Measurements from ENCODE around the gene ZNF526.

ZNF526 gene

GRCh38 chr19:42244347-42245220 is 24.5 kb downstream of the ZNF526 start:
- peaks cover 34% of the 10 kb centered on the region for H3K36me3 ChIP-seq
- no peaks in the 10 kb centered on the region for H3K27me3 ChIP-seq
- no peak for TF ChIP-seq Cebpa-rat (IDR thresholded peaks at IDR 0.05)
- peak overlapping the region; percentile 99 for H3K9ac ChIP-seq
- H3K4me3 ChIP-seq = peak overlapping the region; percentile 96
- peak overlapping the region; percentile 96 for H3K4me2 ChIP-seq
- no peaks in the 10 kb centered on the region for H3K9me3 ChIP-seq
- peak overlapping the region; percentile 94 for H3K27ac ChIP-seq
- H4K20me1 ChIP-seq = peaks cover 44% of the 10 kb centered on the region
- peaks cover 56% of the 10 kb centered on the region for H3K4me1 ChIP-seq

GRCh38 chr19:42245231-42245630 is 25.1 kb downstream of the ZNF526 start:
- H3K36me3 ChIP-seq = peaks cover 34% of the 10 kb centered on the region
- H3K9me3 ChIP-seq = no peaks in the 10 kb centered on the region
- TF ChIP-seq Cebpa-rat (IDR thresholded peaks at IDR 0.05) = no peak
- peaks cover 55% of the 10 kb centered on the region for H3K4me1 ChIP-seq
- H4K20me1 ChIP-seq = peaks cover 44% of the 10 kb centered on the region
- no peaks in the 10 kb centered on the region for H3K27me3 ChIP-seq
- H3K27ac ChIP-seq = peak overlapping the region; percentile 62
- H3K4me2 ChIP-seq = peak overlapping the region; percentile 96
- peak overlapping the region; percentile 59; the same call in 1 of the 2 replicates for H3K9ac ChIP-seq
- no peak overlapping the region for H3K4me3 ChIP-seq

- Histone ChIP-seq H3K27ac (peak overlapping the region; percentile 33; the same call in 1 of the 2 replicates), H3K4me1 (peaks cover 55% of the 10 kb centered on the region), H4K20me1 (peaks cover 41% of the 10 kb centered on the region), H3K4me2 (peak overlapping the region; percentile 96), H3K9me3 (no peaks in the 10 kb centered on the region), H3K36me3 (peaks cover 32% of the 10 kb centered on the region), H3K9ac (no peak overlapping the region), H3K27me3 (no peaks in the 10 kb centered on the region), H3K4me3 (no peak overlapping the region)
- no peak for TF ChIP-seq Cebpa-rat (IDR thresholded peaks at IDR 0.05)
These were observed 26.2 kb downstream of the ZNF526 start for GRCh38 chr19:42246143-42246921.

GRCh38 chr19:42246922-42247639 is 27.0 kb downstream of the ZNF526 start:
- peaks cover 32% of the 10 kb centered on the region for H3K36me3 ChIP-seq
- H3K4me3 ChIP-seq = no peak overlapping the region
- H3K9ac ChIP-seq = 0 out of 2 replicates have a peak overlapping the region, but pooled peaks have one; percentile 6
- H3K27me3 ChIP-seq = no peaks in the 10 kb centered on the region
- H4K20me1 ChIP-seq = peaks cover 43% of the 10 kb centered on the region
- peaks cover 58% of the 10 kb centered on the region for H3K4me1 ChIP-seq
- peak overlapping the region; percentile 8; the same call in 1 of the 2 replicates for H3K27ac ChIP-seq
- peak overlapping the region; percentile 96 for H3K4me2 ChIP-seq
- H3K9me3 ChIP-seq = no peaks in the 10 kb centered on the region
- no peak for TF ChIP-seq Cebpa-rat (IDR thresholded peaks at IDR 0.05)

GRCh38 chr19:42247640-42248199 is 27.6 kb downstream of the ZNF526 start:
- Histone ChIP-seq H3K4me1 (peaks cover 64% of the 10 kb centered on the region), H4K20me1 (peaks cover 47% of the 10 kb centered on the region), H3K36me3 (peaks cover 32% of the 10 kb centered on the region), H3K4me2 (no peak overlapping the region), H3K27ac (no peak overlapping the region), H3K27me3 (no peaks in the 10 kb centered on the region), H3K9ac (no peak overlapping the region), H3K4me3 (no peak overlapping the region), H3K9me3 (no peaks in the 10 kb centered on the region)
- TF ChIP-seq Cebpa-rat (IDR thresholded peaks at IDR 0.05) = no peak

- TF ChIP-seq Cebpa-rat (IDR thresholded peaks at IDR 0.05) = no peak
- H3K4me2 ChIP-seq = no peak overlapping the region
- no peaks in the 10 kb centered on the region for H3K27me3 ChIP-seq
- peaks cover 32% of the 10 kb centered on the region for H3K36me3 ChIP-seq
- no peak overlapping the region for H3K9ac ChIP-seq
- no peak overlapping the region for H3K27ac ChIP-seq
- no peak overlapping the region for H3K4me3 ChIP-seq
- no peaks in the 10 kb centered on the region for H3K9me3 ChIP-seq
- peaks cover 52% of the 10 kb centered on the region for H4K20me1 ChIP-seq
- peaks cover 66% of the 10 kb centered on the region for H3K4me1 ChIP-seq
These were observed 28.4 kb downstream of the ZNF526 start for GRCh38 chr19:42248270-42249148.

- H3K9me3 ChIP-seq = no peaks in the 10 kb centered on the region
- peaks cover 32% of the 10 kb centered on the region for H3K36me3 ChIP-seq
- H3K27me3 ChIP-seq = no peaks in the 10 kb centered on the region
- H3K9ac ChIP-seq = no peak overlapping the region
- peaks cover 59% of the 10 kb centered on the region for H3K4me1 ChIP-seq
- TF ChIP-seq Cebpa-rat (IDR thresholded peaks at IDR 0.05) = no peak
- H3K4me2 ChIP-seq = no peak overlapping the region
- no peak overlapping the region for H3K27ac ChIP-seq
- peaks cover 52% of the 10 kb centered on the region for H4K20me1 ChIP-seq
- H3K4me3 ChIP-seq = no peak overlapping the region
These were observed 29.1 kb downstream of the ZNF526 start for GRCh38 chr19:42249149-42249750.

GRCh38 chr19:42249769-42250168 is 29.7 kb downstream of the ZNF526 start:
- Histone ChIP-seq H3K4me3 (no peak overlapping the region), H4K20me1 (peaks cover 52% of the 10 kb centered on the region), H3K27me3 (no peaks in the 10 kb centered on the region), H3K4me1 (peaks cover 59% of the 10 kb centered on the region), H3K4me2 (peak overlapping the region; percentile 99; the same call in 1 of the 2 replicates), H3K9ac (no peak overlapping the region), H3K9me3 (no peaks in the 10 kb centered on the region), H3K27ac (0 out of 2 replicates have a peak overlapping the region, but pooled peaks have one; percentile 78), H3K36me3 (peaks cover 32% of the 10 kb centered on the region)
- no peak for TF ChIP-seq Cebpa-rat (IDR thresholded peaks at IDR 0.05)
